Measurements from ENCODE around the gene ANKRD44.

Gene ANKRD44

DNA sequence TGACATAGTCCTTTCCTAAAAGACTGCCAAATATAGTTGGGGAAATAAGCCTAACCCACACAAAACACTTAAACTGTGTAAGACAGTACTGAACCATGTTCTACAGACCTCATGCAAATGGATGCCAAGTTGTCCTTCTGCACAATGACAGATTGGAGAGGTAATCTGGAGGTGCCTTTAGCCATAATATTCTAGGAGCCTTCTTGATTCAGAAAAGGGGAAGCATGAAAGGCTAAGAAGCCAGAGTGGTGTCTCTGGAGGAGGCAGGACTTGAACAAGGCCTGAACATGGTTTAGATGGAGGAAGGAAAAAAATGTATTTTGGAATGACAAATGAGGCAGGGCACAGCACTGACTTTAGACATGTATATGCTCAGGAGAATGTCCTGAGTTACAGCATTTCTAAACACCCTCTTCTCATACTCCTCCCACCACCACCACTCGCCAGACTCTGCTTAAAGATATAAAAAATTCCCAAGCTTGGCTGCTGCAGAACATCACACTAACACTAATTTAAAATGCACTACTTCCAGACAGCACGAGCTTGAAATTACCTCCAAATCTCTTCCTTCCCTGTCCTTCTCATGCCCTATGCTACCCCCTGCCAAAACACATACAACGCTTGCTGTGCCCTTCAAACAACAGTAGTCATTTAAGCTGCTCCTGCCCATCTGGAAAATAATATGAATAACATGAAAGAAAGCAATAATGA, 110.4 kb downstream of the ANKRD44 start:
- ATAC-seq (ENCODE audit: low read depth) (no peak), DNase-seq (ENCODE audit: low spot score) (no peak)
- Histone ChIP-seq H3K4me3 (ENCODE audit: severe bottlenecking) (no peak overlapping the region), H3K27me3 (ENCODE audit: insufficient read depth, poor library complexity, severe bottlenecking) (no peaks in the 10 kb centered on the region), H3K27ac (ENCODE audit: poor library complexity, severe bottlenecking) (no peak overlapping the region), H3K36me3 (ENCODE audit: low read depth) (no peaks in the 10 kb centered on the region), H3K9me3 (ENCODE audit: severe bottlenecking) (no peaks in the 10 kb centered on the region), H3K4me1 (ENCODE audit: insufficient read depth, poor library complexity, severe bottlenecking) (no peaks in the 10 kb centered on the region)
- no peak for TF ChIP-seq CTCF (IDR thresholded peaks at IDR 0.05; ENCODE audit: poor library complexity, severe bottlenecking)

GRCh38 chr2:197198890-197199289, 111.7 kb downstream of the ANKRD44 start:
- no peaks in the 10 kb centered on the region for H3K36me3 ChIP-seq (ENCODE audit: low read depth)
- no peaks in the 10 kb centered on the region for H3K27me3 ChIP-seq (ENCODE audit: insufficient read depth, poor library complexity, severe bottlenecking)
- H3K4me3 ChIP-seq (ENCODE audit: severe bottlenecking), result no peak overlapping the region
- no peaks in the 10 kb centered on the region for H3K4me1 ChIP-seq (ENCODE audit: insufficient read depth, poor library complexity, severe bottlenecking)
- TF ChIP-seq CTCF (IDR thresholded peaks at IDR 0.05; ENCODE audit: poor library complexity, severe bottlenecking), result no peak
- H3K27ac ChIP-seq (ENCODE audit: poor library complexity, severe bottlenecking), result no peak overlapping the region
- no peaks in the 10 kb centered on the region for H3K9me3 ChIP-seq (ENCODE audit: severe bottlenecking)
- DNase-seq (ENCODE audit: low spot score) (no peak), ATAC-seq (ENCODE audit: low read depth) (no peak)

DNA sequence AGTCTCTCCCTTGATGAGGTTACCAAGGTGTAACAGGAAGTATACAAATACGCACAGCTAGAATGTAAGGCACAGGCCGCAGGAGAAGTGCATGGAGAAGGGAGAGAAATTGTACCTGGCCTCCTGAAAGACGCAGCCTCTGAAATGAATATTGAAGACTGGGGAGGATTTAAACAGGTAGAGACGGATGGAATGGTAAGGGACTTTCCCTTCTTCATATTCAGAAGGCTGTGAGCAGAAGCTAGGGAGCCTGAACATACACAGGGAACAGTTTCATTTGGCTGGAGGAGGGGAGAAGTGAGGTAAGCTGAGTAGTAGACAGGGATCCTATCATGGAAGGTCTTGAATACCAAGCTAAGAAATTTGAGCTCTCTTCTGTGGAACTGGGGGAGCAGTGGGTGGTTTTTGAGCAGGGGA, 112.7 kb downstream of the ANKRD44 start:
- H3K4me1 ChIP-seq (ENCODE audit: insufficient read depth, poor library complexity, severe bottlenecking), result no peaks in the 10 kb centered on the region
- H3K36me3 ChIP-seq (ENCODE audit: low read depth), result no peaks in the 10 kb centered on the region
- no peak for TF ChIP-seq CTCF (IDR thresholded peaks at IDR 0.05; ENCODE audit: poor library complexity, severe bottlenecking)
- no peaks in the 10 kb centered on the region for H3K27me3 ChIP-seq (ENCODE audit: insufficient read depth, poor library complexity, severe bottlenecking)
- H3K9me3 ChIP-seq (ENCODE audit: severe bottlenecking), result no peaks in the 10 kb centered on the region
- no peak overlapping the region for H3K4me3 ChIP-seq (ENCODE audit: severe bottlenecking)
- no peak for DNase-seq (ENCODE audit: low spot score)
- ATAC-seq (ENCODE audit: low read depth), result no peak
- no peak overlapping the region for H3K27ac ChIP-seq (ENCODE audit: poor library complexity, severe bottlenecking)

DNA sequence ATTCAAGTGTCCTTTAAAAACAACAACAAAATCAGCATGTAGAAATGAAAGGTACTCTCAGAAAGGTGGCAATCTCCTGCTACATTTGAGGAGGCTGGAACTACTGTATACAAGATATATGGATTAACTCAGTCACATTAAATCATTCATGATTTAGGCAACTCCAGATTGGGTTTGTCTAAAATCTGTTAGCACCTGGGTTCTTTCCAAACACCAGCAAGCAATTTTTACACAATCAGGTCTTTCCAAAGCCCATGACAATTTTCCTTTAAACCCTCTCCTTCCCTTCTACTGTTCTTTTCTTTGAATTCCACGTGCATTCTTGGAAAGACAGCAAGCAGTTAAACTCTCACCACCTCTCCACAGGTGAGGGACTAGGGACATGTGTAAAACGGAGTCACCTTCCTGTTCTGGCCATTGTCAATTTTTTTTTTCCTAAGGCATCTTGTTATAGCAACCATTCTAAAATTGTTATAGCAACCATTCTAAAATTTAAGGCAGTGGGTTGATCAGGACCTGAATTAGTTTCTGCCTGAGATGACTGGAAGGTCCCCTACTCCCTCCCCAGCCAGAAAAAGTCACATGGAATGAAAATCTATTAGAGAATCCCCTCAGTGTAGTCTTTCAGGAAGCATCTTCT, 113.9 kb downstream of the ANKRD44 start:
- Histone ChIP-seq H3K9me3 (ENCODE audit: severe bottlenecking) (no peaks in the 10 kb centered on the region), H3K4me1 (ENCODE audit: insufficient read depth, poor library complexity, severe bottlenecking) (no peaks in the 10 kb centered on the region), H3K27me3 (ENCODE audit: insufficient read depth, poor library complexity, severe bottlenecking) (no peaks in the 10 kb centered on the region), H3K36me3 (ENCODE audit: low read depth) (no peaks in the 10 kb centered on the region), H3K4me3 (ENCODE audit: severe bottlenecking) (no peak overlapping the region), H3K27ac (ENCODE audit: poor library complexity, severe bottlenecking) (no peak overlapping the region)
- no peak for TF ChIP-seq CTCF (IDR thresholded peaks at IDR 0.05; ENCODE audit: poor library complexity, severe bottlenecking)
- no peak for DNase-seq (ENCODE audit: low spot score)
- no peak for ATAC-seq (ENCODE audit: low read depth)

DNA sequence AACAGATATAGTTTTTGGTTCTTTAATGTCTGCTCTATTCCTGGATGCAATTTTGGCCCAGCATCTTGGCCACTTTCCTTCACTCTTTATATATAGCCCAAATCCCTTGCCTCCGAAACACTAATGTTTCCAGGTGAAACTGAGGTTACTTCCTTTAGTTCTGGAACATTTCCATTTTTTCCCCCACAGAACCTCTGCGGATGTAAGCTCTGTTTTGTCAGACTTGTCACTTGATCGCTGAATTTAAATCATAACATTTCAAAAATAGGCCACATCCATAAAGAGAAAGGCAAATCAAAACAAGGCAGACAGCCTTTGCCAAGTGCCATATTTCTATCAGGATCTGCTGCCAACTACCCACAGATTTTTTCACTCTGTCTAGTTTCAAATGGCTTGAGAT, 115.1 kb downstream of the ANKRD44 start:
- no peak for ATAC-seq (ENCODE audit: low read depth)
- no peak for DNase-seq (ENCODE audit: low spot score)
- H3K4me3 ChIP-seq (ENCODE audit: severe bottlenecking), result no peak overlapping the region
- no peaks in the 10 kb centered on the region for H3K27me3 ChIP-seq (ENCODE audit: insufficient read depth, poor library complexity, severe bottlenecking)
- TF ChIP-seq CTCF (IDR thresholded peaks at IDR 0.05; ENCODE audit: poor library complexity, severe bottlenecking), result no peak
- H3K4me1 ChIP-seq (ENCODE audit: insufficient read depth, poor library complexity, severe bottlenecking), result no peaks in the 10 kb centered on the region
- H3K36me3 ChIP-seq (ENCODE audit: low read depth), result no peaks in the 10 kb centered on the region
- H3K27ac ChIP-seq (ENCODE audit: poor library complexity, severe bottlenecking), result no peak overlapping the region
- H3K9me3 ChIP-seq (ENCODE audit: severe bottlenecking), result no peaks in the 10 kb centered on the region
